ENCODE measurements around the gene KLHL29. TPM values are rescaled to one million over a fixed set of nuclear protein-coding genes. Genes with fewer than 3 reads are reported as not detected.

The KLHL29 gene
- polyA plus RNA-seq, 1 donor from 2014 or later = 42.4 TPM

GRCh38 chr2:23630961-23631360 is 246.0 kb downstream of the KLHL29 start:
- Histone ChIP-seq H3K79me2 (replicated peaks; ENCODE audit: insufficient read depth, low read length) (no peaks in the 10 kb centered on the region), H3K9me2 (ENCODE audit: insufficient read depth, low read length) (no peaks in the 10 kb centered on the region), H3K27ac (ENCODE audit: low read length) (no peak overlapping the region), H3K9ac (ENCODE audit: low read length) (no peak overlapping the region), H3K4me2 (ENCODE audit: low read length) (no peak overlapping the region), H3K4me3 (ENCODE audit: low read length) (no peak overlapping the region), H4K20me1 (ENCODE audit: insufficient read depth) (no peaks in the 10 kb centered on the region), H3K27me3 (ENCODE audit: insufficient read depth, low read depth, low read length) (no peaks in the 10 kb centered on the region), H3K9me3 (ENCODE audit: low read length) (no peaks in the 10 kb centered on the region), H3F3A (ENCODE audit: insufficient read depth, low read length, poor library complexity, severe bottlenecking) (no peaks in the 10 kb centered on the region), H2AFZ (ENCODE audit: low read depth, low read length) (no peak overlapping the region), H3K36me3 (ENCODE audit: insufficient read depth, low read length) (no peaks in the 10 kb centered on the region)
- TF ChIP-seq EZH2 (IDR thresholded peaks at IDR 0.05; ENCODE audit: borderline replicate concordance, insufficient read depth, low read length, poor library complexity, severe bottlenecking) (no peak), SMC3 (conservative IDR thresholded peaks at IDR 0.05; ENCODE audit: poor library complexity) (no peak), EP300 (conservative IDR thresholded peaks at IDR 0.05; ENCODE audit: poor library complexity, severe bottlenecking) (no peak), TAF1 (IDR thresholded peaks at IDR 0.05; ENCODE audit: low read depth) (no peak), MXI1 (conservative IDR thresholded peaks at IDR 0.05; ENCODE audit: poor library complexity, severe bottlenecking) (no peak), CTCF (IDR thresholded peaks at IDR 0.05; ENCODE audit: poor library complexity, severe bottlenecking) (no peak), RAD21 (conservative IDR thresholded peaks at IDR 0.05) (no peak), REST (IDR thresholded peaks at IDR 0.05; ENCODE audit: borderline replicate concordance) (no peak), POLR2AphosphoS5 (IDR thresholded peaks at IDR 0.05) (no peak)

- no peaks in the 10 kb centered on the region for H3K27me3 ChIP-seq (ENCODE audit: insufficient read depth, low read depth, low read length)
- H3K36me3 ChIP-seq (ENCODE audit: insufficient read depth, low read length) = no peaks in the 10 kb centered on the region
- TF ChIP-seq MXI1 (conservative IDR thresholded peaks at IDR 0.05; ENCODE audit: poor library complexity, severe bottlenecking) (no peak), RAD21 (conservative IDR thresholded peaks at IDR 0.05) (no peak), EP300 (conservative IDR thresholded peaks at IDR 0.05; ENCODE audit: poor library complexity, severe bottlenecking) (no peak), EZH2 (IDR thresholded peaks at IDR 0.05; ENCODE audit: borderline replicate concordance, insufficient read depth, low read length, poor library complexity, severe bottlenecking) (no peak), CTCF (IDR thresholded peaks at IDR 0.05; ENCODE audit: poor library complexity, severe bottlenecking) (no peak), POLR2AphosphoS5 (IDR thresholded peaks at IDR 0.05) (no peak), SMC3 (conservative IDR thresholded peaks at IDR 0.05; ENCODE audit: poor library complexity) (no peak), REST (IDR thresholded peaks at IDR 0.05; ENCODE audit: borderline replicate concordance) (no peak), TAF1 (IDR thresholded peaks at IDR 0.05; ENCODE audit: low read depth) (no peak)
- H3K4me3 ChIP-seq (ENCODE audit: low read length) = no peak overlapping the region
- no peaks in the 10 kb centered on the region for H3K79me2 ChIP-seq (replicated peaks; ENCODE audit: insufficient read depth, low read length)
- no peaks in the 10 kb centered on the region for H3K9me3 ChIP-seq (ENCODE audit: low read length)
- H4K20me1 ChIP-seq (ENCODE audit: insufficient read depth) = no peaks in the 10 kb centered on the region
- no peaks in the 10 kb centered on the region for H3F3A ChIP-seq (ENCODE audit: insufficient read depth, low read length, poor library complexity, severe bottlenecking)
- H3K9ac ChIP-seq (ENCODE audit: low read length) = no peak overlapping the region
- no peak overlapping the region for H3K4me2 ChIP-seq (ENCODE audit: low read length)
- no peak overlapping the region for H3K27ac ChIP-seq (ENCODE audit: low read length)
- H3K9me2 ChIP-seq (ENCODE audit: insufficient read depth, low read length) = no peaks in the 10 kb centered on the region
- H2AFZ ChIP-seq (ENCODE audit: low read depth, low read length) = no peak overlapping the region
These were observed 246.4 kb downstream of the KLHL29 start for GRCh38 chr2:23631389-23631788.
